ENCODE measurements around the gene PLRG1. TPM values are rescaled to one million over a fixed set of nuclear protein-coding genes. Genes with fewer than 3 reads are reported as not detected.

Gene PLRG1
- total and polyA plus RNA-seq, 2 of the 8 experiments (the other 6 are each of a cell fraction or from before 2014, with no cell fraction given): 63.5 to 108 TPM

DNA sequence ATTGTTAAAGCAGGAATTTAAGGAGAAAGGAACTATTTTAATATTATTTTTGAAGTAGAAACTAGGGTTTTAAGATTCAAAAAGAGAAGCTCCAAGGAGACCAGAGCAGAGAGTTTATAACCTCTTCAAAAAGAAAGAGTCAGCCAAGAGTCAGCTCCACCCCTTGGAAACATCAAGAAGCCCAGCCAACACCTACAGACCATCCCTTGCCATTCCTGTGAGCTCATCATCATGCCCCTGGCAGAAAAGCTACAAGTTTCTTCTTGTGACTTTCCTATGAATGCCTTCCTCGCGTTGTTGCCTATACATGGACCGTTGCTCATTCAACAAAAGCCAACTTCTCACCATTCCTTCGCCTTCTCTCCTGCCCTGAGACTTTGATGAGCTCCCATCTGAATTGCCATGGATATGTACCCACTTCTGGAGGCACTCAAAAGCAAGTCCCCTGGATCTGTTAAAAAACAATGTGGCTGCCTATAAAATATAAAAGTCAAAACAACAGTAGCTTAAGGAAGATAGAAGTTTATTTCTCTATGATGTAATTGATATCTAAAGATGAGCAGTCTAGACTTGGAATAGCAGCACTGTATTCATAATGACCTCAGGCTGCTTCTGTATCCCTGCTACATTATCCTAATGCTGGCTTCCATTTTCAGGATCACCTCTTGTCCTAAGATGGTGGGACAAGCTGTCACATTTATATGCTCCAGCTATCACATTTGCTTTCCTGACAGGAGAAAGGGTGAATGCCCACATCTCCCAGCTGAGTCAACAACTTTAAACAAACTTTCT, 20.3 kb downstream of the PLRG1 start (continued):
- TF ChIP-seq TEAD4 (IDR thresholded peaks at IDR 0.05; ENCODE audit: low read depth, low read length): no peak
- no peak for TF ChIP-seq RFX5 (IDR thresholded peaks at IDR 0.05; ENCODE audit: borderline replicate concordance, low read depth, low read length)
- TF ChIP-seq SP4 (IDR thresholded peaks at IDR 0.05; ENCODE audit: low read length): no peak

All from H1 (cell line).